ENCODE results near the gene TUBGCP5. TPM values are rescaled to one million over a fixed set of nuclear protein-coding genes. Genes with fewer than 3 reads are reported as not detected.

TUBGCP5 gene
- total and polyA plus RNA-seq, 10 donors, result 4.6 to 27.5 (median 18.5) TPM

DNA sequence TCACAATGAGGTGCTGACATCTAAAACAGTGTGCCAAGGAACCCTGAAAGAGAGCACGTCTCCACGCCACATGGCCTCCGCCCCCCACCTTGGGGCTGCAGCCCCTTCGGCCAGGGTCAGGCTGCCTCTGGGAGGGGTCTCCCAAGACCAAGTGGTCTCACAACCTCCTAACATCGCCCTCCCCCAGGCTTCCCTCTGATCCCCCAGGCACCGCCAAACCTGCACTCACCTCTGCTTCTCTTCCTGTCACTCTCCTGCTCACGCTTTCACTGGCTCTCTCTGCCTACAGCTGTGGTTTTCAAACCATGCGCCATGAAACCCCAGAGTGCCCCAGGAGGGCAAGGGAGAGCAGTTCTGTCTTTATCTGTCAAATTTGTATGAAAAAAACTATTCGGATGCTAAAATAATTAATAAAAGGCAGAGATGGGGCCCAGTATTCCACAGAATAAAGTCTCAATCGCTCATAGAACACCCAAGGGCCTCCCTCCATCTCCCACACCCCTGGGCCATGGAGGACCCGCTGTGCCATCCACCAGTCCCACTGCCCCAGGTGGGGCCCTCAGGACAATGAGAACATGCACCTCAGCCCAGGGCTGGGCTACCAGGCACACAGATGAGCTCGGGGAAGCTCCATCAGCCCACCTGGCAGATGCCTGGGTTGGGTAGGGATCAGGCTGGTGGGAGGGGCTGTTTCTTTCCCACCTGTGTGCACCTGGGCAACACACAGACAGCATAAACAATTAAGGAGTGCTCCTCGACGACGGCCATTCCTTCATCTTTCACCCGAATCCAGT, 80.7 kb downstream of the TUBGCP5 start:
- peak; percentile 51 for DNase-seq
- TF ChIP-seq POLR2A (IDR thresholded peaks at IDR 0.05) (no peak), POLR2AphosphoS5 (IDR thresholded peaks at IDR 0.05) (no peak)
- TF ChIP-seq, protein P1, sequence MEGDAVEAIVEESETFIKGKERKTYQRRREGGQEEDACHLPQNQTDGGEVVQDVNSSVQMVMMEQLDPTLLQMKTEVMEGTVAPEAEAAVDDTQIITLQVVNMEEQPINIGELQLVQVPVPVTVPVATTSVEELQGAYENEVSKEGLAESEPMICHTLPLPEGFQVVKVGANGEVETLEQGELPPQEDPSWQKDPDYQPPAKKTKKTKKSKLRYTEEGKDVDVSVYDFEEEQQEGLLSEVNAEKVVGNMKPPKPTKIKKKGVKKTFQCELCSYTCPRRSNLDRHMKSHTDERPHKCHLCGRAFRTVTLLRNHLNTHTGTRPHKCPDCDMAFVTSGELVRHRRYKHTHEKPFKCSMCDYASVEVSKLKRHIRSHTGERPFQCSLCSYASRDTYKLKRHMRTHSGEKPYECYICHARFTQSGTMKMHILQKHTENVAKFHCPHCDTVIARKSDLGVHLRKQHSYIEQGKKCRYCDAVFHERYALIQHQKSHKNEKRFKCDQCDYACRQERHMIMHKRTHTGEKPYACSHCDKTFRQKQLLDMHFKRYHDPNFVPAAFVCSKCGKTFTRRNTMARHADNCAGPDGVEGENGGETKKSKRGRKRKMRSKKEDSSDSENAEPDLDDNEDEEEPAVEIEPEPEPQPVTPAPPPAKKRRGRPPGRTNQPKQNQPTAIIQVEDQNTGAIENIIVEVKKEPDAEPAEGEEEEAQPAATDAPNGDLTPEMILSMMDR (IDR thresholded peaks at IDR 0.05 in 8 of 11, conservative IDR thresholded peaks at IDR 0.05 in 3 of 11), result no peak
- Histone ChIP-seq H3K4me3 (no peak overlapping the region), H3K27me3 (replicated peaks in 1 of 7) (no peaks in the 10 kb centered on the region), H3K36me3 (no peaks in the 10 kb centered on the region), H3K27ac (peak overlapping the region in 2 of 8 donors; percentile 4 to 53), H3K9me3 (no peaks in the 10 kb centered on the region), H3K4me1 (peaks cover 39 to 97% (median 79%) of the 10 kb centered on the region in 6 donors)
- 70 to 78% (median 77%) methylated on average over 16 of the region's 16 CpGs for WGBS, 5 donors
- intact Hi-C loops (cut with DNase I; ENCODE audit: low total_unique reads), result no loop called here

DNA sequence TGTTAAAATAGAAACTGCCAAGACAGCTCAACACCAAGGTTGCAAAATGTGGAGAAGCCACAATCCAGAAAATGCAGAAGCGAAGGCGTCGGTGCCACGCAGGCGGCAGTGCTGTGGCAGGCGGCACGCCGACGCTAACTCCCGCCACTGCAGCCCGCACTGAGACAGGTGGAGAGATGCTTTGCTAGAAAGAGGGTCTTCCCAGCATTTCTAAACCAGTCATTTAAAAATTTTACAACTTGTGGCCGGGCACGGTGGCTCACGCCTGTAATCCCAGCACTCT, 82.5 kb downstream of the TUBGCP5 start:
- no peaks in the 10 kb centered on the region for H3K27me3 ChIP-seq (replicated peaks in 1 of 7)
- DNase-seq, result peak; percentile 65
- TF ChIP-seq POLR2AphosphoS5 (IDR thresholded peaks at IDR 0.05) (peak in 1 of 3 donors; percentile 65), POLR2A (IDR thresholded peaks at IDR 0.05) (no peak)
- TF ChIP-seq, protein P1 (IDR thresholded peaks at IDR 0.05 in 8 of 11, conservative IDR thresholded peaks at IDR 0.05 in 3 of 11), result no peak
- H3K9me3 ChIP-seq, result no peaks in the 10 kb centered on the region
- H3K4me3 ChIP-seq, result no peak overlapping the region
- WGBS, 5 donors, result 56 to 85% (median 64%) methylated on average over 12 to 14 of the region's 14 CpGs
- peaks cover 32 to 95% (median 73%) of the 10 kb centered on the region in 6 donors for H3K4me1 ChIP-seq
- intact Hi-C loops (cut with DNase I; ENCODE audit: low total_unique reads), result no loop called here
- peak overlapping the region in 2 of 8 donors; percentile 7 to 26 for H3K27ac ChIP-seq
- no peaks in the 10 kb centered on the region for H3K36me3 ChIP-seq

DNA sequence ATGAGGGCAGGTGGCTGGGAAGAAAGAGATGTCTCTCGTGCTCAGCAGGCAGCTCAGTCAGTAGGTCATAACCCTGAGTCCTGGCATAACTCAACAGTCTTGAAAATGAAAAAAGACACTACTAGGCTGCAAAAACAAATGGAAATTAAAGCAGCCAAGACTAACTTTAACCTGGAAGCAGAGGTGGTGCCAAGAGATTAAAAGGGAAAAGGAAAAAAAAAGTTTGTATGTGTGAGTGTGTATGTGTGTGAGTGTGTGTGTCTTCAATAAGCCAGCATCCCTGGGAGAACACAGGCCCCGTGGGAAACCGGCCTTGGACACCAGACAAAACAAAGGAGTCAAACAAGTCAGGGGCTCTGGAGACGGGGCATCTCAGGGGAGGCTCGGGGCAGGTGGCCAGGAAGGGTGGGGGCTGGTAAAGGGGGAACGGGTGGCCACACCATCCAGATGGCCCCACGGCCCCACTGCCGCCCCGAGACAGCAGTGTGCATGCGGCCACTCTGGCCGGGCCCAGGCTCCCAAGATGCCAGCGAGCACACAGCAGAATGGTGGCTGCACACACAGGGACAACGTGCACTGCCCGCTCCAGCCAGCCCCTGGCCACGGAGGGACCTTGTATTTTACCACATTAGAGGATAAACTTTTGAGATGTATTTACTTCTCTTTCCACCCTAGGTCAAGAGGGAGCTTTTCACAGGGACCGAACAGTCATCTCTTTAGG, 83.0 kb downstream of the TUBGCP5 start:
- no peaks in the 10 kb centered on the region for H3K27me3 ChIP-seq (replicated peaks in 1 of 7)
- H3K4me1 ChIP-seq, result peaks cover 29 to 95% (median 71%) of the 10 kb centered on the region in 6 donors
- H3K9me3 ChIP-seq, result no peaks in the 10 kb centered on the region
- H3K36me3 ChIP-seq, result no peaks in the 10 kb centered on the region
- TF ChIP-seq POLR2AphosphoS5 (IDR thresholded peaks at IDR 0.05) (no peak), POLR2A (IDR thresholded peaks at IDR 0.05) (no peak)
- TF ChIP-seq, protein P1 (IDR thresholded peaks at IDR 0.05 in 8 of 11, conservative IDR thresholded peaks at IDR 0.05 in 3 of 11), result no peak
- whole genome bisulfite sequencing, 5 donors, result 62 to 75% (median 69%) methylated on average over 15 to 16 of the region's 16 CpGs
- intact Hi-C loops (cut with DNase I; ENCODE audit: low total_unique reads), result no loop called here
- DNase-seq, result peak; percentile 76
- peak overlapping the region in 4 of 8 donors; percentile 7 to 27 (median 23) for H3K27ac ChIP-seq
- no peak overlapping the region for H3K4me3 ChIP-seq

DNA sequence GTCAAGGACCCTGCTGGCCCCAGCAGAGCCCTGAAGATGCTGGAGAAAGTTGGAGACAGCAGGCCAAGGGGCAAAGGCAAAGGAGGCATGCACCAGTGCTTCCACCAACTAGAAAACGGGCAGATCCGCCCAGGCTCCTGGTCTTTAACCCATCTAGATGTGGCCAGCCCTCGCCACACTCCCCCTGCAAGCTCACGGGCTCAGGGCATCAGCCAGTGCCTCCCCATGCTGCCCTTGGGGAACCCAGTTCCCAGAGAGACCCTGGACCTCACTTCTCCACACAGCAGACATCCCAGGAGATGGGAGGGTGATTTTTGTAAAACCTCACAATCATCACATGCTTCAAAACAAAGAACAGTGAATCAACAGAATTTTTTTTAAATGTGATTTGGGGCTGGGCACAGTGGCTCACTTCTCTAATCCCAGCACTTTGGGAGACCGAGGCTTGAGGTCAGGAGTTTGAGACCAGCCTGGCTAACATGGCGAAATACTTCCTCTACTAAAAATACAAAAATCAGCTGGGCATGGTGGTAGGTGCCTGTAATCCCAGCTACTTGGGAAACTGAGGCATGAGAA, 83.7 kb downstream of the TUBGCP5 start:
- intact Hi-C loops (cut with DNase I; ENCODE audit: low total_unique reads), result no loop called here
- no peaks in the 10 kb centered on the region for H3K36me3 ChIP-seq
- H3K9me3 ChIP-seq, result no peaks in the 10 kb centered on the region
- no peaks in the 10 kb centered on the region for H3K27me3 ChIP-seq (replicated peaks in 1 of 7)
- DNase-seq, result peak; percentile 32
- H3K4me1 ChIP-seq, result peaks cover 27 to 95% (median 72%) of the 10 kb centered on the region in 6 donors
- no peak overlapping the region for H3K4me3 ChIP-seq
- TF ChIP-seq, protein P1 (IDR thresholded peaks at IDR 0.05 in 8 of 11, conservative IDR thresholded peaks at IDR 0.05 in 3 of 11), result no peak
- TF ChIP-seq POLR2AphosphoS5 (IDR thresholded peaks at IDR 0.05), result no peak
- no peak for TF ChIP-seq POLR2A (IDR thresholded peaks at IDR 0.05)
- 62 to 84% (median 68%) methylated on average over 3 to 6 of the region's 6 CpGs for WGBS, 5 donors
- peak overlapping the region in 4 of 8 donors; percentile 7 to 27 (median 18) for H3K27ac ChIP-seq

Data from spleen (tissue), 11 donors.